Measurements from ENCODE around the gene LILRB5. TPM values are rescaled to one million over a fixed set of nuclear protein-coding genes. Genes with fewer than 3 reads are reported as not detected.

LILRB5 gene
- total RNA-seq (2022) (not detected in 2 replicates), Bru-seq, nascent RNA (not detected), BruChase-seq, experiment 1, labeled RNA remaining after a 2-hour chase (not detected), BruChase-seq, experiment 2, labeled RNA remaining after a 6-hour chase (not detected)
- long read RNA-seq = 0 reads

- Mint-ChIP-seq H3K4me1 (ENCODE audit: low read depth, unreplicated experiment) (no peaks in the 10 kb centered on the region), H3K9me3 (ENCODE audit: unreplicated experiment) (no peaks in the 10 kb centered on the region), H3K27ac (ENCODE audit: unreplicated experiment) (no peak within 1 kb of the TSS), H3K36me3 (ENCODE audit: insufficient read depth, unreplicated experiment) (no peaks in the 10 kb centered on the region), H3K27me3 (ENCODE audit: insufficient read depth, unreplicated experiment) (peaks cover 14% of the 10 kb centered on the region), H3K4me3 (ENCODE audit: unreplicated experiment) (no peak within 1 kb of the TSS)
- TF ChIP-seq CTCF (IDR thresholded peaks at IDR 0.05; ENCODE audit: insufficient read depth in 1 of 2, low read depth in 1 of 2, low read length in 1 of 2, severe bottlenecking in 1 of 2, unreplicated experiment in 1 of 2) = no peak
- intact Hi-C loops (cut with micrococcal nuclease; ENCODE audit: unreplicated experiment) = no loop called here
- H3K4me1 ChIP-seq = no peaks in the 10 kb centered on the region
- no peaks in the 10 kb centered on the region for H3K36me3 ChIP-seq (ENCODE audit: control insufficient read depth, insufficient read depth, low read length)
- no TSS peak for BruUV-seq (replicated peaks)
- no peaks in the 10 kb centered on the region for H3K9me3 ChIP-seq
- H3K27me3 ChIP-seq (replicated peaks; ENCODE audit: control insufficient read depth, insufficient read depth, low read length) = no peaks in the 10 kb centered on the region
- H3K4me3 ChIP-seq (ENCODE audit: low read depth, low read length) = no peak within 1 kb of the TSS
- POLR2A ChIA-PET = no interaction called here
- CTCF ChIA-PET = interaction anchor here (0.6 kb wide), 1 partner anchor 19 kb away, joined by 3 read pairs; no protein-coding TSS in a partner anchor
- DNase-seq = no peak
These were observed at the start of gene LILRB5 for GRCh38 chr19:54257116-54257480. Gene LILRB5 (minus strand): TSS chr19:54257273. CDS start chr19:54257193, 80 bp downstream.

GRCh38 chr19:54305141-54305540 is 48.1 kb upstream of the LILRB5 start:
- Mint-ChIP-seq H3K9me3 (ENCODE audit: unreplicated experiment) (peaks cover 9% of the 10 kb centered on the region), H3K27ac (ENCODE audit: unreplicated experiment) (no peak overlapping the region), H3K27me3 (ENCODE audit: insufficient read depth, unreplicated experiment) (peaks cover 5% of the 10 kb centered on the region), H3K4me1 (ENCODE audit: low read depth, unreplicated experiment) (no peaks in the 10 kb centered on the region), H3K36me3 (ENCODE audit: insufficient read depth, unreplicated experiment) (no peaks in the 10 kb centered on the region), H3K4me3 (ENCODE audit: unreplicated experiment) (no peak overlapping the region)
- Histone ChIP-seq H3K27me3 (replicated peaks; ENCODE audit: control insufficient read depth, insufficient read depth, low read length) (no peaks in the 10 kb centered on the region), H3K36me3 (ENCODE audit: control insufficient read depth, insufficient read depth, low read length) (no peaks in the 10 kb centered on the region), H3K9me3 (no peaks in the 10 kb centered on the region), H3K4me3 (ENCODE audit: low read depth, low read length) (no peak overlapping the region), H3K4me1 (no peaks in the 10 kb centered on the region)
- ChIA-PET CTCF (no interaction called here), POLR2A (no interaction called here)
- intact Hi-C loops (cut with micrococcal nuclease; ENCODE audit: unreplicated experiment) = no loop called here
- no TSS peak for BruUV-seq (replicated peaks)
- DNase-seq = no peak
- TF ChIP-seq CTCF (IDR thresholded peaks at IDR 0.05; ENCODE audit: insufficient read depth in 1 of 2, low read depth in 1 of 2, low read length in 1 of 2, severe bottlenecking in 1 of 2, unreplicated experiment in 1 of 2) = no peak

GRCh38 chr19:54302257-54302656 is 45.2 kb upstream of the LILRB5 start:
- intact Hi-C loops (cut with micrococcal nuclease; ENCODE audit: unreplicated experiment) = no loop called here
- no peaks in the 10 kb centered on the region for H3K27me3 ChIP-seq (replicated peaks; ENCODE audit: control insufficient read depth, insufficient read depth, low read length)
- Mint-ChIP-seq H3K9me3 (ENCODE audit: unreplicated experiment) (peaks cover 9% of the 10 kb centered on the region), H3K4me3 (ENCODE audit: unreplicated experiment) (no peak overlapping the region), H3K27ac (ENCODE audit: unreplicated experiment) (no peak overlapping the region), H3K4me1 (ENCODE audit: low read depth, unreplicated experiment) (no peaks in the 10 kb centered on the region), H3K27me3 (ENCODE audit: insufficient read depth, unreplicated experiment) (peaks cover 9% of the 10 kb centered on the region), H3K36me3 (ENCODE audit: insufficient read depth, unreplicated experiment) (no peaks in the 10 kb centered on the region)
- POLR2A ChIA-PET = no interaction called here
- no TSS peak for BruUV-seq (replicated peaks)
- H3K4me1 ChIP-seq = no peaks in the 10 kb centered on the region
- H3K36me3 ChIP-seq (ENCODE audit: control insufficient read depth, insufficient read depth, low read length) = no peaks in the 10 kb centered on the region
- no peak overlapping the region for H3K4me3 ChIP-seq (ENCODE audit: low read depth, low read length)
- CTCF ChIA-PET = no interaction called here
- no peak for DNase-seq
- H3K9me3 ChIP-seq = no peaks in the 10 kb centered on the region
- no peak for TF ChIP-seq CTCF (IDR thresholded peaks at IDR 0.05; ENCODE audit: insufficient read depth in 1 of 2, low read depth in 1 of 2, low read length in 1 of 2, severe bottlenecking in 1 of 2, unreplicated experiment in 1 of 2)
